NCI-H748 (cell line): ENCODE results near the gene HBE1.

Experiments
- DNase-seq: peaks from one replicate; lab custom pipeline; 2025; ENCODE audit not compliant: unreplicated experiment; lab: John Stamatoyannopoulos, UW

HBE1 gene

GRCh38 chr11:5235364-5236095 lies 34.2 kb downstream of the HBE1 start:
- no peak for DNase-seq

GRCh38 chr11:5234381-5234834 lies 35.3 kb downstream of the HBE1 start, which contains the start of gene HBD:
TSS of gene HBD (minus strand) at chr11:5234483. CDS start at chr11:5234433, 50 bp downstream.
- DNase-seq: no peak

- no peak for DNase-seq
Measured at GRCh38 chr11:5233307-5233706, 36.4 kb downstream of the HBE1 start.

- no peak for DNase-seq
Measured at GRCh38 chr11:5232821-5233220, 36.9 kb downstream of the HBE1 start.

- no peak for DNase-seq
Measured at GRCh38 chr11:5232176-5232575, 37.6 kb downstream of the HBE1 start.

- DNase-seq: no peak
Measured at GRCh38 chr11:5231111-5231510, 38.6 kb downstream of the HBE1 start.

GRCh38 chr11:5230266-5230665 lies 39.5 kb downstream of the HBE1 start:
- DNase-seq: no peak

- DNase-seq: no peak
Measured at GRCh38 chr11:5229796-5230195, 39.9 kb downstream of the HBE1 start.

- no peak for DNase-seq
Measured at GRCh38 chr11:5229356-5229755, 40.4 kb downstream of the HBE1 start.

- no peak for DNase-seq
Measured at GRCh38 chr11:5228124-5228523, 41.6 kb downstream of the HBE1 start.

GRCh38 chr11:5227681-5228080 lies 42.1 kb downstream of the HBE1 start:
- DNase-seq: no peak

GRCh38 chr11:5226732-5227310 lies 42.9 kb downstream of the HBE1 start, which contains the start of gene HBB:
TSS of gene HBB (minus strand) at chr11:5227071. CDS start at chr11:5227021, 50 bp downstream.
- DNase-seq: no peak

- no peak for DNase-seq
Measured at GRCh38 chr11:5225480-5225871, 44.3 kb downstream of the HBE1 start.

- no peak for DNase-seq
Measured at GRCh38 chr11:5224538-5225479, 44.9 kb downstream of the HBE1 start.

- no peak for DNase-seq
Measured at GRCh38 chr11:5223686-5224085, 46.1 kb downstream of the HBE1 start.

GRCh38 chr11:5223146-5223545 lies 46.6 kb downstream of the HBE1 start:
- DNase-seq: no peak
